ENCODE measurements around the gene PSD4.

GRCh38 chr2:113158884-113159553 lies 14.8 kb upstream of the PSD4 start:
- TF ChIP-seq CTCF (IDR thresholded peaks at IDR 0.05; ENCODE audit: insufficient read depth, low read length) = no peak
- TF ChIP-seq SPI1 (IDR thresholded peaks at IDR 0.05; ENCODE audit: borderline replicate concordance, low read depth) = no peak
- TF ChIP-seq POLR2AphosphoS5 (IDR thresholded peaks at IDR 0.05; ENCODE audit: low read depth) = no peak
- TF ChIP-seq REST (IDR thresholded peaks at IDR 0.05; ENCODE audit: insufficient replicate concordance, low read depth) = no peak
- no peak for TF ChIP-seq GABPA (IDR thresholded peaks at IDR 0.05; ENCODE audit: low read depth)
